GM12873 (cell line): Measurements from ENCODE around the gene UBE2H.

ENCODE experiments used
- CTCF ChIP-seq: IDR thresholded peaks from 2 replicates; pipeline ENCODE4 v1.5.1; 2012; ENCODE audit warnings: low read depth, mild to moderate bottlenecking, moderate library complexity, low read length, control low read depth; ENCODE audit not compliant: insufficient read depth; ENCODE audit errors: missing control alignments

The UBE2H gene

GRCh38 chr7:129914536-129915272, 38.1 kb downstream of the UBE2H start:
- no peak for TF ChIP-seq CTCF

DNA sequence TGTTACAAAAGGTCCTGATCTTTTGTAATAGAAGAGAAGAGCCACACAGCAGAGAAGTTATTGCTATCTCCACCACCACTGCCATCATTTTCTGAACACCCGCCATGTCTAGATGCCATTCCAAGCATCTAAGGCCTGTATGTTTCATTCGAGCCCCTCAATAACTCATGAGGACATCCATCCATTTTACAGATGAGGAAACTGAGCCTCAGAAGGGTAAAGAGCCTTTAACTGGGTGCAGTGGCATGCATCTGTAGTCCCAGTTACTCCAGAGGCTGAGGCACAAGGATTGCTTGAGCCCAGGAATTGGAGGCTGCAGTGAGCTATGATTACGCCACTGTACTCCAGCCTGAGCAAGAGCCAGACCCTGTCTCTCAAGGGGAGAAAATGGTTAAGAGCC, 39.3 kb downstream of the UBE2H start:
- TF ChIP-seq CTCF, result no peak

- no peak for TF ChIP-seq CTCF
Measured at GRCh38 chr7:129911790-129912189, 41.0 kb downstream of the UBE2H start.

DNA sequence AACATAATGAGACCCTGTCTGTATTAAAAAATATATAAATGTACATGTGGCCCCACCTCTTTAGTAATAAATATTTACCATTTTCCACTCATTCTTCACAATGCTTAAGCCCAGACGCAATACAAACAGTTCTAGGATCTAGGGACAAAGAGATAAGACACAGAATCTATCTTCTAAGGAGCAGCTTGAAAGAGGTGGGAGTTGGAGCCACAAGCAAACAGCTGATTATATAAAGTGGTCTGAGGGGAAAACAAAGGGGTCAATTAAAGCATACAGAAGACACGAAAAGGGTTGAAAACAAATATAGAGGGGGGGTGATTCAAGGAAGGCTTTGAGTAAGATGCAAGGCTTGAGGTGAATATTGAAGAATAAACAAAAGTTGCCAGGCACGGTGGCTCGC, 43.1 kb downstream of the UBE2H start:
- TF ChIP-seq CTCF, result no peak

DNA sequence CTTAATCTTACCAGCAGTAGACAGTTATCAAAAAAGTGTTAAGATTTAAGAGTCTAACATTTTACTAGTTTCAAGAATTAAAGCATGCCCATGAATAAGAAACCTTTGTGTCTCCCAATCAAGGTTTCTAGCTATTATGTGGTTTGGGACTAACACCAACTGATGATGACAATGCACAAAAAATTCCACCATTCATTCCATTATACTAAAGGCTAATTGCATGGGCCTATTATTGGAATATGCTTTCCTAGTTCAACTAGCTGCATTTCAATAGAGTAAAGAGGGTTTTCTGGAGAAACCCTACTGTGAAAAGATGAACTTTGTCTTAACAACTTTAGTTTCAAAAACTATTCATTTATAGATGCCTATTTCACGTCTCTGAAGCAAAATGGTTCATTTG, 44.6 kb downstream of the UBE2H start:
- TF ChIP-seq CTCF, result no peak

- no peak for TF ChIP-seq CTCF
Measured at GRCh38 chr7:129907122-129907736, 45.5 kb downstream of the UBE2H start.

GRCh38 chr7:129906700-129907099, 46.1 kb downstream of the UBE2H start:
- no peak for TF ChIP-seq CTCF
